ENCODE measurements around the gene RAD51AP2.

RAD51AP2 gene

DNA sequence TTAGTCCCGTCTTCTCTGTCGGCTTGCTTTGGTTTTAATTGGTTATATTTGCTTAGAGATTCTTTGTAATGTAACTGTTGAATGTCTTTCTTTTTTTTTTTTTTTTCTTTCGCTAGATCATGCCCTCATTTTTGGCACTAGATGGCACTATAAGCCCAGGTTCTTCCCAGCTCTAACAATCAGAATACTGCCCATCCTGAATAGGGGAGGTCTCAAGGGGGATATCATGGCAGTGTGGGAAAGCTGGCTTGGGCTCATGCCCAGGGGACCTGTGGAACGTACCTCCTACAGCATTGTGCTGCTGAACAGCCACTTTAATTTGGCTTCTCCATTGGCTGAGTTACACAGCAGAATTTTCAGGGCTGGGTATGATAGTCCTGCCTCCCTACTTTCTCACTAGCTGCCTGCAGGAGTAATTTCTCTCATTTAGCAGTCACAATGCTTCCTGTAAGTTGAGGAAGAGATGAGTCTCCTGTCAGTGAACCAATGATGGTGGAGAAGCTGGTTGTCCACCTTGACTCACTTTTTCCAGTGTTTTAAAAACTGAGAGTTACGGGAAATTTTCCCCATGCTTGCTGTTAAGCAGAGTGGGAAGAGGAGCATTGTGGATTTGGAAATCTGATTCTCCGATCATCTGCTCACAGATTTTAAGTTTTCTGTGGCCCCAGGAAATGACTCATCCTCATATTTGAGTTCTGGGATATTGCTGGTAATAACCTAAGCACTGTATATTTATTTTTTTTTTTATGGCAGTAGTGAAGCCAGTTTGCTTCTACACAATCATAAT lies 47.2 kb downstream of the RAD51AP2 start:
- no peak for DNase-seq (ENCODE audit: low read depth)

GRCh38 chr2:17461087-17461475 lies 57.2 kb downstream of the RAD51AP2 start:
- DNase-seq (ENCODE audit: low read depth): no peak
